GM19238 (cell line): ENCODE measurements around the gene CHST2.
"Not testable (repeated sequence)": the region's sequence is repeated elsewhere in the genome, so short reads cannot be mapped to it uniquely, and the experiment has no call there.

Experiments
- DNase-seq: peaks from one replicate; pipeline ENCODE4 v3.0.0; 2011; ENCODE audit warnings: low spot score; ENCODE audit not compliant: insufficient read length

The CHST2 gene

GRCh38 chr3:143132246-143132980, 12.8 kb downstream of the CHST2 start:
- DNase-seq = no peak

- DNase-seq = no peak
Measured at GRCh38 chr3:143134471-143134870, 14.9 kb downstream of the CHST2 start.

- DNase-seq = no peak
Measured at GRCh38 chr3:143135150-143135549, 15.6 kb downstream of the CHST2 start.

GRCh38 chr3:143137435-143138036, 18.0 kb downstream of the CHST2 start:
- DNase-seq = no peak

GRCh38 chr3:143138953-143139352, 19.4 kb downstream of the CHST2 start:
- no peak for DNase-seq

- DNase-seq = no peak
Measured at GRCh38 chr3:143139762-143140161, 20.2 kb downstream of the CHST2 start.

- DNase-seq = no peak
Measured at GRCh38 chr3:143140550-143140949, 21.0 kb downstream of the CHST2 start.

- DNase-seq = no peak
Measured at GRCh38 chr3:143142354-143142753, 22.8 kb downstream of the CHST2 start.

- DNase-seq = no peak
Measured at GRCh38 chr3:143145906-143146305, 26.3 kb downstream of the CHST2 start.

GRCh38 chr3:143146486-143147274, 27.1 kb downstream of the CHST2 start:
- no peak for DNase-seq

GRCh38 chr3:143147707-143148106, 28.1 kb downstream of the CHST2 start:
- DNase-seq = no peak

- DNase-seq = no peak
Measured at GRCh38 chr3:143150071-143150470, 30.5 kb downstream of the CHST2 start.

GRCh38 chr3:143151004-143151731, 31.6 kb downstream of the CHST2 start:
- DNase-seq = no peak

GRCh38 chr3:143152043-143152442, 32.5 kb downstream of the CHST2 start:
- DNase-seq = no peak

- no peak for DNase-seq
Measured at GRCh38 chr3:143155756-143156155, 36.2 kb downstream of the CHST2 start.

GRCh38 chr3:143158014-143158988, 38.7 kb downstream of the CHST2 start:
- peak; percentile 23 for DNase-seq

GRCh38 chr3:143160437-143160836, 40.9 kb downstream of the CHST2 start:
- DNase-seq = no peak

- DNase-seq = no peak
Measured at GRCh38 chr3:143163562-143164100, 44.1 kb downstream of the CHST2 start.

GRCh38 chr3:143165211-143165610, 45.6 kb downstream of the CHST2 start:
- no peak for DNase-seq

GRCh38 chr3:143165612-143166285, 46.2 kb downstream of the CHST2 start:
- not testable (repeated sequence) for DNase-seq
